B cell (primary cell): ENCODE data around the gene PCDHGC4. TPM values are rescaled to one million over a fixed set of nuclear protein-coding genes. Genes with fewer than 3 reads are reported as not detected.

Experiments used
- ATAC-seq: fragments of 200-7000 bp; cut with Tn5 transposase; one replicate; pipeline ENCODE4 v1.10.0; 2021; ENCODE audit warnings: low read depth, mild to moderate bottlenecking, moderate number of reproducible peaks, moderate library complexity
- CTCF ChIA-PET: fragments of 350-600 bp; sonication (Branson Sonifier 250); formaldehyde crosslinking; loops from one replicate; lab custom pipeline; 2021; ENCODE audit warnings: antibody characterized with exemption, inconsistent platforms; lab: Charles Lee
- POLR2A ChIA-PET: fragments of 350-600 bp; sonication (Branson Sonifier 250); formaldehyde crosslinking; loops from one replicate; lab custom pipeline; 2021; ENCODE audit warnings: antibody characterized with exemption; lab: Charles Lee
- DNase-seq: peaks from one replicate; pipeline ENCODE4 v3.0.0; 2013
- H2AFZ ChIP-seq: 2 replicates; pipeline ENCODE4 v1.6.1; 2012; ENCODE audit warnings: mild to moderate bottlenecking, low read depth, low read length; ENCODE audit not compliant: insufficient read depth, poor library complexity, severe bottlenecking
- H3K27ac ChIP-seq, 2 donors: 1 replicate in 1 of 2; 2 replicates in 1 of 2; pipeline ENCODE4 v1.5.1; 2012 to 2013; ENCODE audit warnings: low read length in 2 of 2, mild to moderate bottlenecking in 2 of 2, moderate library complexity in 1 of 2
- H3K27me3 ChIP-seq, 4 experiments: fragments of 200-600 bp in 1 of 4; sonication (generic) in 1 of 4; replicated peaks in 1 of 4; 1 replicate in 2 of 4; 2 replicates in 2 of 4; pipeline versions ENCODE4 v1.6.1 to v1.7.0; 2013 to 2016; ENCODE audit warnings: low read length in 3 of 4, mild to moderate bottlenecking in 2 of 4, mixed read lengths in 1 of 4, moderate library complexity in 1 of 4; ENCODE audit not compliant: insufficient read depth in 4 of 4, control insufficient read depth in 3 of 4; ENCODE audit errors: control extremely low read depth in 1 of 4
- H3K36me3 ChIP-seq, 2 experiments: replicated peaks in 1 of 2; 1 replicate in 1 of 2; 2 replicates in 1 of 2; pipeline versions ENCODE4 v1.6.1 to v1.7.1; 2013; ENCODE audit warnings: low read length in 1 of 2; ENCODE audit not compliant: insufficient read depth in 2 of 2, control insufficient read depth in 1 of 2; ENCODE audit errors: control extremely low read depth in 1 of 2, extremely low read depth in 1 of 2
- H3K4me1 ChIP-seq, 2 donors: fragments of 200-600 bp in 1 of 2; sonication (generic) in 1 of 2; 1 replicate in 1 of 2; 2 replicates in 1 of 2; pipeline versions ENCODE4 v1.5.1 to v1.6.1; 2013 to 2017; ENCODE audit warnings: low read length in 2 of 2; ENCODE audit not compliant: control insufficient read depth in 2 of 2, insufficient read depth in 2 of 2
- H3K4me2 ChIP-seq: replicated peaks from 2 replicates; pipeline ENCODE3; 2012; ENCODE audit warnings: mild to moderate bottlenecking, low read depth, low read length; ENCODE audit not compliant: poor library complexity, severe bottlenecking
- H3K4me3 ChIP-seq, 5 experiments: fragments of 200-600 bp in 1 of 5; sonication (generic) in 1 of 5; 1 replicate in 3 of 5; 2 replicates in 2 of 5; pipeline versions ENCODE4 v1.5.1 to v1.7.0; 2011 to 2016; ENCODE audit warnings: low read length in 4 of 5, mild to moderate bottlenecking in 4 of 5, low read depth in 2 of 5, control low read depth in 1 of 5, moderate library complexity in 1 of 5; ENCODE audit not compliant: insufficient read depth in 1 of 5; ENCODE audit errors: control extremely low read depth in 1 of 5, extremely low read depth in 1 of 5
- H3K79me2 ChIP-seq: fragments of 200-600 bp; sonication (generic); one replicate; pipeline ENCODE4 v1.6.0; 2016; ENCODE audit warnings: low read length; ENCODE audit not compliant: control insufficient read depth, insufficient read depth
- H3K9ac ChIP-seq: fragments of 200-600 bp; sonication (generic); 2 replicates; pipeline ENCODE4 v1.6.1; 2017; ENCODE audit warnings: mild to moderate bottlenecking, low read length, moderate library complexity
- H3K9me3 ChIP-seq, 3 donors: one replicate each; pipeline versions ENCODE4 v1.6.1 to v1.7.1; 2013; ENCODE audit warnings: low read length in 2 of 3; ENCODE audit not compliant: control insufficient read depth in 2 of 3, insufficient read depth in 1 of 3; ENCODE audit errors: control extremely low read depth in 1 of 3
- H4K20me1 ChIP-seq: 2 replicates; pipeline ENCODE4 v1.6.0; 2012; ENCODE audit warnings: mild to moderate bottlenecking, low read length; ENCODE audit not compliant: insufficient read depth, control insufficient read depth, poor library complexity, severe bottlenecking
- H3K27ac Mint-ChIP-seq: one replicate; pipeline ENCODE4 v1.8.0; 2021; ENCODE audit warnings: mixed read lengths
- H3K27me3 Mint-ChIP-seq: one replicate; pipeline ENCODE4 v1.8.0; 2021; ENCODE audit warnings: mixed read lengths
- H3K4me1 Mint-ChIP-seq: one replicate; pipeline ENCODE4 v1.8.0; 2021; ENCODE audit warnings: mixed read lengths
- H3K4me3 Mint-ChIP-seq: one replicate; pipeline ENCODE4 v1.8.0; 2021; ENCODE audit warnings: mixed read lengths
- H3K9me3 Mint-ChIP-seq: one replicate; pipeline ENCODE4 v1.8.0; 2022; ENCODE audit warnings: mixed read lengths; ENCODE audit not compliant: insufficient read depth
- EZH2 ChIP-seq: IDR thresholded peaks from 2 replicates; pipeline ENCODE4 v1.6.1; 2012; ENCODE audit warnings: borderline replicate concordance, low read depth, mild to moderate bottlenecking, moderate library complexity, low read length; ENCODE audit not compliant: insufficient read depth, poor library complexity, severe bottlenecking
- WGBS: methylation state at CpG from one replicate; pipeline ENCODE4 v1.1.5; 2013; ENCODE audit warnings: missing lambda C conversion rate; ENCODE audit not compliant: insufficient coverage; 5-methylcytosine and 5-hydroxymethylcytosine counted together
- intact Hi-C: fragments of 100-400 bp; cut with micrococcal nuclease; formaldehyde crosslinking; loops from one replicate; pipeline ENCODE4 v1.10.0; 2022
- polyA plus RNA-seq: library from polyadenylated mRNA; depleted of rRNA; stranded (reverse); fragments of >200 nt; gene quantifications from 2 replicates; pipeline ENCODE4 v1.2.3, GENCODE V29; 2012
- total RNA-seq, 2 donors: library from RNA; stranded (reverse); fragments of 120-200 nt in 1 of 2; gene quantifications; 1 replicate in 1 of 2; 2 replicates in 1 of 2; pipeline versions ENCODE4 v1.2.3 to v1.2.4, GENCODE V29; 2013 to 2022
- TF ChIP-seq, protein P1 (sequence below): fragments of 200-600 bp; IDR thresholded peaks from one replicate; pipeline ENCODE4 v1.8.0; 2022; ENCODE audit warnings: antibody characterized with exemption, mild to moderate bottlenecking

The PCDHGC4 gene
- total and polyA plus RNA-seq, 2 donors (not counting 1 experiment from before 2014, with no cell fraction given) = 0.09 to 0.42 TPM

DNA sequence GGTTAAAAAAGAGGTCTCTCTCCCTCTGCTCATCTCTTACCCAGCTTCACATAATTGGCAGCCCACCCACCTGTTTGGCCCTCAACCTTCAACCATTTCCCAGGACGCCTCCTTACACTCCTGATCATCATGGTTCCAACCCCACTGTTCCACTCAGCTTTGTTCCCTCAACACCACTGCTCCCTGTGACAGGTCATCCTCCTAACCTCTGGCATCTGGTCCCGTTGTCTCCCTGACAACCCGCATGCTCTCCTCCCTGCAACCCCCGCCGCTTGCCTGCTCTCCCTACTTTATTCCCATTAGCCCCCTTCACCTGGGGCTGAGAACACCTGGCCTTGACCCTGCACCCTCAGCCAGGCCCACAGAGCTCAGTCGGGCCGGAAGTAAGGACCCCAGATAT is 16.9 kb downstream of the PCDHGC4 start:
- Histone ChIP-seq H3K4me3 (no peak overlapping the region), H3K27me3 (no peaks in the 10 kb centered on the region), H3K27ac (no peak overlapping the region), H2AFZ (no peak overlapping the region), H3K4me2 (no peak overlapping the region), H3K36me3 (no peaks in the 10 kb centered on the region), H3K4me1 (peaks cover 0 to 3% of the 10 kb centered on the region in 2 donors), H3K79me2 (no peaks in the 10 kb centered on the region), H4K20me1 (no peaks in the 10 kb centered on the region), H3K9ac (no peak overlapping the region), H3K9me3 (no peaks in the 10 kb centered on the region)
- no peaks in the 10 kb centered on the region for H3K9me3 Mint-ChIP-seq
- no peak overlapping the region for H3K27ac Mint-ChIP-seq
- intact Hi-C loops = no loop called here
- CTCF ChIA-PET = interaction anchor here (0.8 to 4.2 kb wide), 2 partner anchors 11 to 13 kb away, joined by 3 to 15 read pairs; no protein-coding TSS in a partner anchor
- no peak for ATAC-seq
- peaks cover 7% of the 10 kb centered on the region for H3K4me1 Mint-ChIP-seq
- no peak for DNase-seq
- H3K4me3 Mint-ChIP-seq = no peak overlapping the region
- POLR2A ChIA-PET = no interaction called here
- peaks cover 6% of the 10 kb centered on the region for H3K27me3 Mint-ChIP-seq
- TF ChIP-seq EZH2 = no peak
- TF ChIP-seq, protein P1, sequence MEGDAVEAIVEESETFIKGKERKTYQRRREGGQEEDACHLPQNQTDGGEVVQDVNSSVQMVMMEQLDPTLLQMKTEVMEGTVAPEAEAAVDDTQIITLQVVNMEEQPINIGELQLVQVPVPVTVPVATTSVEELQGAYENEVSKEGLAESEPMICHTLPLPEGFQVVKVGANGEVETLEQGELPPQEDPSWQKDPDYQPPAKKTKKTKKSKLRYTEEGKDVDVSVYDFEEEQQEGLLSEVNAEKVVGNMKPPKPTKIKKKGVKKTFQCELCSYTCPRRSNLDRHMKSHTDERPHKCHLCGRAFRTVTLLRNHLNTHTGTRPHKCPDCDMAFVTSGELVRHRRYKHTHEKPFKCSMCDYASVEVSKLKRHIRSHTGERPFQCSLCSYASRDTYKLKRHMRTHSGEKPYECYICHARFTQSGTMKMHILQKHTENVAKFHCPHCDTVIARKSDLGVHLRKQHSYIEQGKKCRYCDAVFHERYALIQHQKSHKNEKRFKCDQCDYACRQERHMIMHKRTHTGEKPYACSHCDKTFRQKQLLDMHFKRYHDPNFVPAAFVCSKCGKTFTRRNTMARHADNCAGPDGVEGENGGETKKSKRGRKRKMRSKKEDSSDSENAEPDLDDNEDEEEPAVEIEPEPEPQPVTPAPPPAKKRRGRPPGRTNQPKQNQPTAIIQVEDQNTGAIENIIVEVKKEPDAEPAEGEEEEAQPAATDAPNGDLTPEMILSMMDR = no peak
- WGBS = 98% methylated on average over 3 of the region's 7 CpGs

- Histone ChIP-seq H2AFZ (no peak overlapping the region), H3K27me3 (no peaks in the 10 kb centered on the region), H3K4me1 (peaks cover 11 to 22% of the 10 kb centered on the region in 2 donors), H3K4me2 (no peak overlapping the region), H3K9ac (no peak overlapping the region), H3K4me3 (no peak overlapping the region), H3K27ac (no peak overlapping the region), H3K36me3 (no peaks in the 10 kb centered on the region), H4K20me1 (no peaks in the 10 kb centered on the region), H3K9me3 (no peaks in the 10 kb centered on the region), H3K79me2 (no peaks in the 10 kb centered on the region)
- no peaks in the 10 kb centered on the region for H3K9me3 Mint-ChIP-seq
- WGBS = 77% methylated on average over 2 of the region's 2 CpGs
- CTCF ChIA-PET = interaction anchor here (1.4 to 4.2 kb wide), 2 partner anchors 9 to 21 kb away, joined by 3 to 15 read pairs; no protein-coding TSS in a partner anchor
- POLR2A ChIA-PET = no interaction called here
- intact Hi-C loops = no loop called here
- no peak overlapping the region for H3K4me3 Mint-ChIP-seq
- ATAC-seq (no peak), DNase-seq (no peak)
- H3K4me1 Mint-ChIP-seq = peaks cover 26% of the 10 kb centered on the region
- TF ChIP-seq EZH2 = no peak
- TF ChIP-seq, protein P1 = no peak
- no peaks in the 10 kb centered on the region for H3K27me3 Mint-ChIP-seq
- no peak overlapping the region for H3K27ac Mint-ChIP-seq
These were observed 18.9 kb downstream of the PCDHGC4 start for GRCh38 chr5:141503681-141504080.
